ENCODE results near the gene HHAT. TPM values are rescaled to one million over a fixed set of nuclear protein-coding genes. Genes with fewer than 3 reads are reported as not detected.

Gene HHAT
- total and polyA plus RNA-seq, 2 donors (not counting 3 experiments of a cell fraction or from before 2014, with no cell fraction given): 2.4 to 4.3 TPM

GRCh38 chr1:210690236-210690635 is 361.5 kb downstream of the HHAT start:
- dilution Hi-C loops (cut with MboI; ENCODE audit: extremely low pct_ligation_motif_present, low sequenced_read_pairs) (no loop called here), intact Hi-C loops (cut with micrococcal nuclease) (no loop called here)
- ChIA-PET POLR2A (no interaction called here), CTCF (no interaction called here)
- Histone ChIP-seq H3K4me2 (ENCODE audit: insufficient read depth, low read length) (no peak overlapping the region), H3K79me2 (ENCODE audit: control insufficient read depth, insufficient read depth, low read length) (no peaks in the 10 kb centered on the region), H4K20me1 (replicated peaks; ENCODE audit: control insufficient read depth, extremely low read depth, insufficient read depth, low read length) (no peaks in the 10 kb centered on the region), H3K9ac (replicated peaks; ENCODE audit: extremely low read depth, insufficient read depth, low read length) (no peak overlapping the region), H3K27ac (ENCODE audit: insufficient read depth, low read depth, low read length) (no peak overlapping the region), H3K4me1 (ENCODE audit: control insufficient read depth, extremely low read depth, insufficient read depth, low read length) (no peaks in the 10 kb centered on the region), H3K9me3 (replicated peaks; ENCODE audit: control insufficient read depth, insufficient read depth, low read length) (peaks cover 5% of the 10 kb centered on the region), H3K9me1 (replicated peaks; ENCODE audit: control insufficient read depth, extremely low read depth, insufficient read depth, low read length) (no peaks in the 10 kb centered on the region), H2AFZ (ENCODE audit: low read depth, low read length) (no peak overlapping the region), H3K4me3 (replicated peaks in 1 of 3; ENCODE audit: insufficient read depth in 1 of 3, low read depth in 1 of 3, low read length in 3 of 3) (no peak overlapping the region), H3K36me3 (ENCODE audit: control insufficient read depth in 2 of 2, extremely low read depth in 1 of 2, insufficient read depth in 2 of 2, low read length in 2 of 2) (no peaks in the 10 kb centered on the region), H3K27me3 (ENCODE audit: control insufficient read depth in 2 of 2, insufficient read depth in 2 of 2, low read length in 2 of 2) (no peaks in the 10 kb centered on the region)
- no peak for TF ChIP-seq POLR2AphosphoS5 (IDR thresholded peaks at IDR 0.05; ENCODE audit: insufficient read depth, low read depth, low read length)
- no peak for TF ChIP-seq MYC (IDR thresholded peaks at IDR 0.05; ENCODE audit: low read depth, low read length)
- TF ChIP-seq CTCF (IDR thresholded peaks at IDR 0.05; ENCODE audit: extremely low read depth in 1 of 2, insufficient read depth in 1 of 2, low read depth in 1 of 2, low read length in 2 of 2): no peak
- no peak for TF ChIP-seq GATA2 (IDR thresholded peaks at IDR 0.05; ENCODE audit: insufficient read depth, insufficient read length, low read depth, low read length)
- no peak for TF ChIP-seq JUN (IDR thresholded peaks at IDR 0.05; ENCODE audit: borderline replicate concordance, insufficient read depth, insufficient read length, low read depth)
- TF ChIP-seq EZH2 (IDR thresholded peaks at IDR 0.05; ENCODE audit: borderline replicate concordance, low read depth, low read length, severe bottlenecking): no peak
- no peak for TF ChIP-seq FOS (IDR thresholded peaks at IDR 0.05; ENCODE audit: borderline replicate concordance, insufficient read depth, low read length)
- TF ChIP-seq POLR2A (IDR thresholded peaks at IDR 0.05; ENCODE audit: low read depth, low read length): no peak
- TF ChIP-seq MAX (IDR thresholded peaks at IDR 0.05; ENCODE audit: insufficient read depth, insufficient read length): no peak
- DNase-seq (ENCODE audit: low read depth, low spot score) (no peak), FAIRE-seq (no peak)
- BruUV-seq (replicated peaks): no TSS peak
